ENCODE measurements around the gene COMMD3. TPM values are rescaled to one million over a fixed set of nuclear protein-coding genes. Genes with fewer than 3 reads are reported as not detected.

The COMMD3 gene
- total and polyA plus RNA-seq, 2 of the 8 experiments (the other 6 are each of a cell fraction or from before 2014, with no cell fraction given): 2.3 to 2.7 TPM

- TF ChIP-seq CHD7 (IDR thresholded peaks at IDR 0.05; ENCODE audit: insufficient replicate concordance, low read length) (no peak), POLR2AphosphoS5 (IDR thresholded peaks at IDR 0.05; ENCODE audit: low read depth, low read length) (no peak)
Observed at GRCh38 chr10:22368981-22369380, 52.8 kb downstream of the COMMD3 start (continued).

Measured in H1 (cell line).